Right kidney (tissue), 9 donors: ENCODE results near the gene TTYH2.
A peak's percentile ranks its signal among the peaks of the same experiment; 100 is the strongest.
"Not testable (repeated sequence)": the region's sequence is repeated elsewhere in the genome, so short reads cannot be mapped to it uniquely, and the experiment has no call there.

Source experiments
- DNase-seq: peaks from one replicate; pipeline ENCODE4 v3.0.0-alpha.2; 2016
- long read RNA-seq, 8 donors: transcript quantifications; one replicate each; lab custom pipeline, GENCODE V29; 2026

The TTYH2 gene
- long read RNA-seq, donor 1, partial matches to known transcripts = 0 of 4 reads
- long read RNA-seq, donor 1, other reads (novel, unspliced or antisense) = 0 of 4 reads
- long read RNA-seq, donor 2, partial matches to known transcripts = 0 of 2 reads
- long read RNA-seq, donor 2, other reads (novel, unspliced or antisense) = 0 of 2 reads
- long read RNA-seq, donor 3 = 0 reads
- long read RNA-seq, donor 4, partial matches to known transcripts = 0 of 1 reads
- long read RNA-seq, donor 4, other reads (novel, unspliced or antisense) = 0 of 1 reads
- long read RNA-seq, donor 5, partial matches to known transcripts = 0 of 1 reads
- long read RNA-seq, donor 5, other reads (novel, unspliced or antisense) = 0 of 1 reads
- long read RNA-seq, donor 6, partial matches to known transcripts = 0 of 1 reads
- long read RNA-seq, donor 6, other reads (novel, unspliced or antisense) = 0 of 1 reads
- long read RNA-seq, donor 7 = 0 reads
- long read RNA-seq, donor 8, partial matches to known transcripts = 0 of 2 reads
- long read RNA-seq, donor 8, other reads (novel, unspliced or antisense) = 0 of 2 reads

DNA sequence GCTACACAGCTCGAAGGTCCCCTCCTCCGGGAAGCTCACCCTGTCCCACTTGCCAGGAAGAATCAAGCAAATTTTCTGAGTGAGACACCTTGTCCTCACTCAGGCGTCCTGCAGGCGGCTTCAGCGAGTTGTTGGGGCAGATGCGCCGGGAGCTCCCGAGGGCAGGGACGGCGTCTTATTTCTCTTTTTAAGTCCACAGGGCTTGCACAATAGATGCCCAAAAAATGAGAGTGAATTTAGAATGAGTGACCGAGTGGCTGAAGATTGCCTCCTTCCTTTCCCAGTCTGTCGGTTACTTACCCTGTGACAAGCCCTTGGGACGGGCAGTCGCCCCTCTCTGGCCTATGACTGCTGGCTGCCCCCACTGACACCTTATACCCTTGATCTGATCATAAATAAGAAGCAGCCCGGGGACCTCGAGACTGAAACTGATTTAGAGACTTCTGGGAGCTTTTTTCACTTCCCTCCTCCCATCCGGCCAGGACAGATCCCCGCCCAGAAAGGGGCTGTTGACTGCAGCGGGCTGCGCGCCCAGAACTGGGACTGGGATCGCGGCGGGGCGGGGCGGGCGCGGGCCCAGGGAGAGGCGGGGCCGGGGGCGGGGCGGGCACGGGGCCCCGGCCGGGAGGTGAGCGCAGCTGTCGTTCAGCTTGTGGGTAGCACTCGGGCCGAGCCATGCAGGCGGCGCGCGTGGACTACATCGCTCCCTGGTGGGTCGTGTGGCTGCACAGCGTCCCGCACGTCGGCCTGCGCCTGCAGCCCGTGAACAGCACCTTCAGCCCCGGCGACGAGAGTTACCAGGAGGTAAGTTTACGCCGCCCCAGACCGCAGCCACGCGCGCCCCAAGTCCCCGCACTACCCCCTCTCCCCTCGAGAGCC, at the start of gene TTYH2:
Gene TTYH2, plus strand, starts transcription at position 659 of the 879 bp plus-strand sequence. Its CDS starts 17 bp downstream, at position 676.
- DNase-seq = peak; percentile 76

GRCh38 chr17:74163836-74164235, 49.5 kb upstream of the TTYH2 start:
- DNase-seq = no peak

- DNase-seq = no peak
Observed at GRCh38 chr17:74164446-74165045, 48.8 kb upstream of the TTYH2 start.

DNA sequence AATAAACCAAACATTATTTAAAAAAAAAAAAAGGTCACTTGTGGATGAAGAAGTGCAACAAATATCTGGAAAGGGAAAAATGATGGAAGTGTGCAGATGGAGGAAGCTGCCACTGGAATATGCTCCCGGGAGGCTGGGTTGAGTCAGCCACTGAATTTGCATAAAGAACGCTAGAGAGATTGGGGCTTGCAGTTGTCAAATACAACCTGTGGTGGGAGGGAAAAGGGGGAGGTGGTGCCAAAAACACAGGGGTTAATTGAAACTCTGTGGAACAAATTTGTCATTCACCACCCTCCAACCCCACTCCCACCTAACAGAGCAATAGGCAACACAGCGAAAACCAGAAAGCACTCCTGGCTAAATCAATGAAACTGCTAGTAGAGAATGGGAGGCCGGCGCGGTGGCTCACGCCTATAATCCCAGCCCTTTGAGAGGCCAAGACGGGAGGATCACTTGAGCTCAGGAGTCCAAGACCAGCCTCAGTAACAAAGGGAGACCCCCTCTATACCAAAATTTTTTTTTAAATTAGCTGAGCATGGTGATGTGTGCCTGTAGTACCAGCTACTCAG, 47.5 kb upstream of the TTYH2 start:
- DNase-seq = no peak

DNA sequence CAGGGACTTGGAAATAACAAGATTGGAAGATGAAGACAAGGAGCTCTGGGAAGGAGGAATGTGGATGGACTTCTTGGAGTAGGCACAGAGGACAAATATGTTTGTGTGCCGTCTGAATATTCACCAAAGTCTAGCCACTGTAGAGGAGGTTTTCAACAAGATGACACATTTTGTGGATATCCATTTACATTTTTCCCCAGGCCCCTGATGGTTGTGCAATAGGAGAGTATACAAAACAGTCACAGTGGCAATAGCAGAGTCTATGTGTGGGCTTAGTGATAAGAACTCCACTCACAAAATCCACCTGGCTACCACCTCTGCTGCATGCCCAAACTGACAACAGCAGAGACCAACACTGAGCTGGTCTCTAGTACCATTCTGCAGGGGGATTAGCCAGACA, 42.4 kb upstream of the TTYH2 start:
- no peak for DNase-seq

GRCh38 chr17:74172700-74173099, 40.7 kb upstream of the TTYH2 start:
- no peak for DNase-seq

GRCh38 chr17:74176546-74177001, 36.8 kb upstream of the TTYH2 start:
- DNase-seq = peak; percentile 47

DNA sequence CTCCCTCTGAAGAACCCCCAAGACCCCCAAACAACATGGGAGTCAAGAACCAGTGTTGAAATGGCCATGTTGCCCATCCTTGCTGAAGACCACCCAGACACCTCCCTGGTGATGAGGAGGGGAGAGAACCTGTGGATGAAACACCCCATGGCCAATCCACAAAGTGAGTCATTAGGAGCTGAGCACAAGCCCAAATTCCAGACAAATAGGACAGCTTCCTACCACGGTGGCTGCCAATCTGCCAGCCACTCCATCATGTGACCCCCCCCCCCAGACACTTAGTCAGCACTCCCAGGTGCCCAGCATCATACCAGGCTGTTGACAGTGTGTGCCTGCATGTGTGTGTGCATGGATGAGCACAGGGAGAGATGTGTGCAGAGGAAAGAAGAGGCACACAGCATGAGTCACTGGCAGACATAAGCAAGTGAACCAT, 36.3 kb upstream of the TTYH2 start:
- DNase-seq = no peak

- DNase-seq = no peak
Observed at GRCh38 chr17:74179576-74179975, 33.8 kb upstream of the TTYH2 start.

DNA sequence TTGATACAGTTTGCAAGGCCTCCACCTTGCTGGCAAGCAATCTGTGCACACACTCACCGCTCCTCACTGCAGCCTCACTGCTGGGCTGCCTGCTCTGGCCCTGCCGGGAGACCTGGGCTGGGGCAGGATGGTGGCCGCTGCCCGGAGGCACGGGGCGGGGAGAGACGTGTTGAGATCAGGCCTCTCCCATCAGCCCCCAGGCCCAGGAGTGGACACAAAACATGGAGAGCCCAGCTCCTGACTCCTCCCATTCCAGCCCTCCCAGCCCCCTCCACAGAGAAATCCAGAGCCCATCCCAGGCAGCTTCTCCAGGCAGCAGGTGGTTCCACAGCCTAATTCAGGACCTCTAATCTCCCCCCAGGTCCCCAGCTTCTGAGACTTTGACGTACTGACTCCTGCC, 33.0 kb upstream of the TTYH2 start:
- no peak for DNase-seq

GRCh38 chr17:74181341-74181740, 32.0 kb upstream of the TTYH2 start:
- no peak for DNase-seq

DNA sequence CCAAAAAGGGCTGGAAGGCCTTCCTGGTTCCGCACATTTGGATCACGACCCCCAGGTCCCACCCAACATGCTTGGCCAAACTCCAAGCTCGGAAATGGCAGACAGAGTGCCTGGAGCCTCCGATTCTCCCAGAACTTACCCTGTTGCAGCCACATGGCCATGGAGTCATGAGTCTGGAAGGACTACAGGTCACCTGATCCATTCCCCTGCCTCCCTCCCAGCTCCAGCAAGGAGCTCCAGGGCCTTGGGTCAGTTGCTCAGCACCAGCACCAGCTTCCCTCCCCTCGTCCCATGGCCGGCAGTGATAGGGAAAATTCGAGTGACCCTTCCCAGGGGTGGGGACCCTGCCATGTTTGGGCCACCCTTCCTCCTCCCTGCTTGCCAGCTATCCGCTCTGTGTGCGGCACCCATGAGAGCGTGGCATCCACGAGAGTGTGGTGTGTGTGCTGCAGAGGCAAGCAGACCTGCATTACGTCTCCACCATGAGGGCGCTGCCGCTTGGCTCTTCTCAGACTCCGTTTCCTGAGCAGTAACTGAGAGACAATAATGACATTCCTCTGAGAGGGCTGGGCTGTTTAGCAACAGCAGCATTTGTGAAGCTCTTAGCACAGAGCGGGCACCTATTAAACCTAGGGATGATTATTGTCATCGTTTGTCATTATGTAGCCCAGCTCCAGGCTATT, 31.2 kb upstream of the TTYH2 start:
- DNase-seq = no peak

DNA sequence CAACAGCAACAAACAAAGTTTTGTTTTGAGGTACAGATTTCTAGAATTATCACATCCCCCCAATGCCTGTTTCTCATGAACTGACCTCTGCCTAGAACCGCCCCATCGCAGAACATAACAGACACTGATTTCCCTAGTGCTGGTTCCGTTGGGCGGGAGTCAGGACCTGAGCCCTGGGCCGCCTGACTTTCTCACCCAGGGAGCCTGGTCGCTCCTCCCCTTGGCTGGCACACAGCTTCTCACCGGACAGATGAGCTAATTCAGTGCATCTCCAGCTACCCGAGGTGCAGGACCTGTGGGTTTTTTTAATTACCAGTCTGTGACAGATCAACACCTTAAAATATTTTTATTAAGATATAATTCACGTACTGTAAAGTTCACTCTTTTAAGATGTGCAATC, 30.0 kb upstream of the TTYH2 start:
- no peak for DNase-seq

DNA sequence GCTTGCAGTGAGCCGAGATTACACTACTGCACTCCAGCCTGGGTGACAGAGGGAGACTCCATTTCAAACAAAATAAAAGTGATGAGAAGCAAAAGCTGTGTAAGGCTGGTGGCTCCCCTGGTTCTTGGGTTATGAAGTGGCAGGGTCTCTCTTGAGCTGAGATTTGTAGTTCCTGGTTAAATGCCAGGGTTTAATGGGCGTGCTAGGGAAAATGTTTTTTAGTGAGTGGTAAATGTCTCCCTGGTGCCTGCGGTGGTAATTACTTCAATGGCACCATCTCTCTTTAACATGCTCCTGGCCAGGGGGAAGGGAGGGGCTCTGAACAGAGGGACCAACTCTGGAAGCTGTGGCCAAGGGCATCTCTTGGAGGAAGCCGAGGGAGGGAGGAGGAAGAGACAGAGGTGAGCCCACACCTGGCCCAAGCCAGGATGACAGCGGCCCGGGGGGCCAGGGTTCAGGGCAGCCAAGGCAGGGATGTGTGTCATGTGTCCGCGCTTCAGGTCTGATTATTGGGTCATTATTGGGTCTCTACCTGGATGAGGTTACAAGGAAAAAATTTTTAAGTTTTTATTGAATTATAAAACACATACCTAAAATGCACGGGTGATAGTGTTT, 27.7 kb upstream of the TTYH2 start:
- no peak for DNase-seq

DNA sequence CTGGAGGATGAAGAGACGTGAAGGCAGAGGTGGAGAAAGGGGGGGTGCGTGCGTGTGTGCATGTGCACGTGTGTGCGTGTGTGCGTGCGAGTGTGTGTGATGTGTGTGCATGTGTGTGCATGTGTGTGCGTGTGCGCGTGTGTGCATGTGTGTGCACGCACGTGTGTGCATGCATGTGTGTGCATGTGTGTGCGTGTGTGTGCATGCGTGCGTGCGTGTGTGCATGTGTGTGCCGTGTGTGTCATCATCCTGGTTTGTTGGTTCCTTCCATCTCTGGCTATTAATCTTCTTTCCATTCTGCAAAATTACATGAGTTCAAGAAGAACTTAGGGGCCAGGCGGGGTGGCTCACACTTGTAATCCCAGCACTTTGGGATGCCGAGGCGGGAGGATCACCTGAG, 26.9 kb upstream of the TTYH2 start:
- DNase-seq = no peak

DNA sequence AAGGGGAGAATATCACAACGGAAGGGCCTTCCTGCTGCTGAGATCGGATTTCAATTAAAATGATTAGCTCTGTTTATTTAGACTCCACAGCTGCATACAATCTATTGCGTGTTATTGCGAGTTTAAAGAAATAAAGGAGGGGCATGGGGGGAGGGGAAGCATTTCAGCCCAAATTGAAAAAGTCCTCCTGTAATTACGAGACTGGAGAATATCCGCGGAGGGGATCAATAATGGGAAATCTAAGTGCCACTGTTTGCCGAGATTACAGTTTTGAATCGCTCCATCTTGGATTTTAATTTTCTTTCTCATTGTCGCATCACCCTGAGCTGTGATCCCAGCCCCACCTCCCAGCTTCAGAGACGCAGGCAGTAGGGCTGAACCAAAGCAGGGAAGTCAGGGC, 25.6 kb upstream of the TTYH2 start:
- DNase-seq = no peak

DNA sequence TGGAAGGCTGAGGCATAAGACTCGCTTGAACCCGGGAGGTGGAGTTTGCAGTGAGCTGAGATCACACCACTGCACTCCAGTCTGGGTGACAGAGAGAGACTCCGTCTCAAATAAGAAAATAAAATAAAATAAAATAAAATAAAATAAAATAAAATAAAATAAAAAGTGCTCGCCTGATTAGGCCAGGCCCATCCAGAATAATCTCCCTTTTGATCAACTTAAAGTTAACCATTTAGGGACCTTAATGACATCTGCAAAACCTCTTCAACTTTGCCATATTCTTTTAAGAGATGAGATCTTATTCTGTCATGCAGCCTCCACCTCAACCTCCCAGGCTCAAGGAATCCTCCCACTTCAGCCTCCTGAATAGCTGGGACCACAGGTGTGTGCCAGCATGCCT, 24.7 kb upstream of the TTYH2 start:
- not testable (repeated sequence) for DNase-seq

- DNase-seq = no peak
Observed at GRCh38 chr17:74190154-74190553, 23.2 kb upstream of the TTYH2 start.

DNA sequence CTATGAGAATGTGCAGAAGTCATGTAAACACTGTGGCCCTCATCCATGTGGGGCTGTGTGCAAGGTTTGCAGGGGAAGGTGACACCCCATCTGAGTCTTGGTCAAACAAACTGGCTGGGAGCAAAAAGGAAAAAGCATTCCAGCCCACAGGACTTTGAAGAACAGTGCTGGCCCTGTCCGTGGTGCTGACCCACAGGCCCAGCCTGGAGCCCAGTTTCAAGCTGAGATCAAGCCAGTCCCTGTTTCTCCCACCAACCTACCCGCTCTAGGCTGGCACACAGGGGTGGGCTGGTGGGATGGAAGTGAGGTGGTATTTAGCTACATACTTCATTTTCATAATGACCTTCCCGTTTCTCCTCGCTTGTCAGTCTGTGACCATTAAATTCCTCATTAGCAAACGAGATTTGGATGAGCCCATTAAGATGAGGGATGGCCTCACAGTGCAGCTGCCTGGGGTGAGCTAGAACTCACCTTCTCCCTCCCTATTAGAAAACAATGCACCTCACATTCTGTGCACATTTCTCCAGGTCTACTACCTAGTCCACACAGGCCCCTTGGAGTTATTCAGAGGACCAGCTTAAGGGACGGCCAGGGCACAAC, 22.5 kb upstream of the TTYH2 start:
- DNase-seq = peak; percentile 41

DNA sequence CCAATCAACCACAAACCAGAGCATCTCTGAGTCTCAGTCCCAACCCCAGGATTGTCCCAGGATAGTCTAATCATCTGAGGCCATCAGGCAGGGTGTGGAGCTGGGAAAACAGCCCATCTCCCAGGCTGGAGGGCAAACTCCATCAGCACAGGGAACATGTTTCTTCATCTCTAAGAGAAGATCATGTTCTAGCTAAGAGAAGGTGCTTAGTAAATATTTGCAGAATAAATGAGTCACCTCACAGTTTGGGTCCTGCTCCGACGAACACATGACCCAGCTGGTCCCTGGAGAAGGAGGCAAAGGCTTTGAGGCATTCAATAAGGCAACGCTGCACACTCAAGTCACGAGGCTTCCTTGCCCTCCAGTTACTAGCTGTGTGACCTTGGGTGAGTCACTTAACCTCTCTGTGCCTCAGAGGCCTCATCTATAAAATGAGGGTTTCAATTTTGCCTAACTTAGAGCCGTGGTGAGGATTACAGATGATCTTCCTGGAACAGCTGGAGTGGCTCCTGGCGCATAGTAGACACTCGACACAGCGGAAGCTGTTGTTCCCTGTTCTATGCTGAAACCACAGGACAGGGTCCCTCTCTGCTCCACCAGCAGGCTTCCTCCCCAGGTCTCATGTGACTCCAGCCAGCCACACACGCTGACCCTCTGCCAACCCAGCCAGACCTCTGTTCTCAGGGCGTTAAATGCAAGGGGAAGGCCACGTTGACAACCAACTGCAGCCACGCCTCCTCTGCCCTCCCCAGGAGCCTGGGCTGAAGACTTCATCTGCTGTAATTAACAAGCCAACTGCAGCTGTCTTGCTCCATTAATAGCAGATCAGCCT, 20.2 kb upstream of the TTYH2 start:
- DNase-seq = no peak
